Retinal pigment epithelial cell (primary cell): ENCODE results near the gene SAMD8.

ENCODE experiments used
- DNase-seq: peaks from one replicate; pipeline ENCODE4 v3.0.0-alpha.2; 2010; ENCODE audit warnings: low read depth
- H3K4me3 ChIP-seq: 2 replicates; pipeline ENCODE4 v1.5.1; 2011; ENCODE audit warnings: mild to moderate bottlenecking, low read length, control low read depth, moderate library complexity
- TF ChIP-seq, protein P1 (sequence below): conservative IDR thresholded peaks from 2 replicates; pipeline ENCODE4 v1.5.1; 2011; ENCODE audit warnings: low read depth, low read length, control low read depth, inconsistent platforms

The SAMD8 gene

DNA sequence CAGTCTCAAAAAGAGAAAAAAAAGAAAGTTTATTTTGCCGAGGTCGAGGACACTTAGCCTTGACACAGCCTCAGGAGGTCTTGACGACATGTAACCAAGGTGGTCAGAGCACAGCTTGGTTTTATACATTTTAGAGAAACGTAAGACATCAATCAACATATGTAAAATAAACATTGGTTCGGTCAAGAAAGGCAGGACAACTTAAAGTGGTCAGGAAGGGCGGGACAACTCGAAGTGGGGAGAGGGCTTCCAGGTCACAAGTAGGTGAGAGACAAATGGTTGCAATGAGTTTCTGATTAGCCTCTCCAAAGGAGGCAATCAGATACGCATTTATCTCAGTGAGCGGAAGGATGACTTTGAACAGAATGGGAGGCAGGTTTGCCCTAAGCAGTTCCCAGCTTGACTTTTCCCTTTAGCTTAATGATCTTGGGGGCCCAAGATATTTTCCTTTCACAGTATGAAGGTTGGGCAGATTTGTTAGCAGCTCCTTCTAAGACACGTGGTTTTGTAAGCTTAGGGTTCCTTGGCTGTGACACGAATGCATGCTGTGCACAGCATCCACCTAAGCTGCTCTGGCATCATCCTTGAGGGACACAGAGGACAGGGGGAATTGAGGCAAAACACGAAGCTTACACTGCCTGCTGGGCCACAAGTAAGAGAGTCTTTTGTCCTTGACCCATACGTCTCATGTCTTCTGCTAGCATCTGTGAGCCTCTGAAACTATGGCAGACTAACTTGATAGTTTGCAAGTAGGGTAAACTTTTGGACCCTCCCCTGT, 95.8 kb downstream of the SAMD8 start:
- H3K4me3 ChIP-seq = no peak overlapping the region
- DNase-seq = no peak
- TF ChIP-seq, protein P1, sequence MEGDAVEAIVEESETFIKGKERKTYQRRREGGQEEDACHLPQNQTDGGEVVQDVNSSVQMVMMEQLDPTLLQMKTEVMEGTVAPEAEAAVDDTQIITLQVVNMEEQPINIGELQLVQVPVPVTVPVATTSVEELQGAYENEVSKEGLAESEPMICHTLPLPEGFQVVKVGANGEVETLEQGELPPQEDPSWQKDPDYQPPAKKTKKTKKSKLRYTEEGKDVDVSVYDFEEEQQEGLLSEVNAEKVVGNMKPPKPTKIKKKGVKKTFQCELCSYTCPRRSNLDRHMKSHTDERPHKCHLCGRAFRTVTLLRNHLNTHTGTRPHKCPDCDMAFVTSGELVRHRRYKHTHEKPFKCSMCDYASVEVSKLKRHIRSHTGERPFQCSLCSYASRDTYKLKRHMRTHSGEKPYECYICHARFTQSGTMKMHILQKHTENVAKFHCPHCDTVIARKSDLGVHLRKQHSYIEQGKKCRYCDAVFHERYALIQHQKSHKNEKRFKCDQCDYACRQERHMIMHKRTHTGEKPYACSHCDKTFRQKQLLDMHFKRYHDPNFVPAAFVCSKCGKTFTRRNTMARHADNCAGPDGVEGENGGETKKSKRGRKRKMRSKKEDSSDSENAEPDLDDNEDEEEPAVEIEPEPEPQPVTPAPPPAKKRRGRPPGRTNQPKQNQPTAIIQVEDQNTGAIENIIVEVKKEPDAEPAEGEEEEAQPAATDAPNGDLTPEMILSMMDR = no peak

DNA sequence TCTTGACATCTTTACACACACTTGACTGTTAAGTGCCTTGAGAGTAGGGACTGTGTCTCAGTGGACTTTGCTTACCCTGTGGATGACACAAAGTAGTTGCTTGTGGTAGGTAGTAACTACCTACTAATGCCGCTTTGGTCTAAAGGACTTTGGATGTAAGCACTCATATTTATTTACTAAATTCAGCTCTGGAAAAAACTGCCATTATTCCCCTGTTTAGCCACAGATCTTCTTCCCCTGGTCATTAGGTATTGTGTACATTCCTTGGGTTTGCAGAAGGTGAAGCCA, 96.3 kb downstream of the SAMD8 start:
- no peak for DNase-seq
- no peak overlapping the region for H3K4me3 ChIP-seq
- TF ChIP-seq, protein P1 = no peak

DNA sequence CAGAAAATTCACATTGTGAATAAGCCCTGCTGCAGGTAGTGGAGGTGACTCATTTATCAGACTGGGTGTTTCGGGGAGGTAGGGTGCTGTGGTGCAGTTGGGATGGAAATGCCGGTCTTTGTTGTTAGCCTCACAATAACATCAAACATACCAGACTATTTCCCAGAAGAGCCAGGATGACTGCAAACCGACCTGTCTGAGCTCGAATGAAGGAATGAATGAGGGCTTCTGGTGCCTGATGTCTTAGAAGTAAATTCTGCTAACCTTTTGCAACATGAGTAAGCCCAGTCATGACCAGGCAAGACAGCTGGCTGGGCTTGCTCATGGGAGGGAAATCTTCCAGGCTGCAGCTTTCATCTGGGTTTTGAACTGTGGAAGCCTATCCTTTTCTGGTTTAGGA, 96.7 kb downstream of the SAMD8 start:
- no peak overlapping the region for H3K4me3 ChIP-seq
- TF ChIP-seq, protein P1 = no peak
- DNase-seq = no peak

DNA sequence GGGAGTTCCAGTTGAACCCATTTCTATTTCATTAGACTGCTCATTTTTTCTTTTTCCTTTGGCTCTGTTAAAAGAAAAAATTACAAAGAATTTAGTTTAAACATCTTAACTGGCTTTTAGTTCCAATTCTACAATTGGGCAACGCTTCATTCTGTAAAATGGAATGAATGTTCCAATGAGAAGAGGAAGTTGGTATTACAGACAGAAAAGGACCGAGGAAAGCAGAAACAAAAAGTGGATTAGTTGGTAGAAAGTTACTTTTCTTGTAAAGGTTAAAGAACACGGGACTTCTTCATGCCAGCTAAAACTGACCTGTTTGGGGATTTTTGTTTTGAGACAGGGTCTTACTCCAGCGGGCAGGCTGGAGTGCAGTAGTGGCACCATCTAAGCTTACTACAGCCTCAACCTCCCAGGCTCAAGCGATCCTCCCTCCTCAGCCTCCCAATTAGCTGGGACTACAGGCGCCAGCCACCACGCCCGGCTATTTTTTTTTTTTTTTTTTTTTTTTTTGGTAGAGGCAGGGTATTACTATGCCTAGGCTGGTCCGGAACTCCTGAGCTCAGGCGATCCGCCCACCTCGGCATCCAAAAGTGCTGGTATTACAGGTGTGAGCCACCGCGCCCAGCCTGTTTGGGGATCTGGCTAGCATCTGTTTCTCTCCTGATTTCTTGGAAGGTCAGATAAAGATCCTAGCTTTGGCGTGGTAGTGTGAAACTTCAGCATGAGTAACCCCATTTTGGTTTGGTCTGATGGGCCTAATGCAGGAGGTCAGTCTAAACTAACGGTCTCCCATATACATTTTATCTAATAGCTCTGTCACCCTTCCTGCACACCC, 97.8 kb downstream of the SAMD8 start:
- TF ChIP-seq, protein P1 = no peak
- DNase-seq = no peak
- peak overlapping the region; percentile 96 for H3K4me3 ChIP-seq

DNA sequence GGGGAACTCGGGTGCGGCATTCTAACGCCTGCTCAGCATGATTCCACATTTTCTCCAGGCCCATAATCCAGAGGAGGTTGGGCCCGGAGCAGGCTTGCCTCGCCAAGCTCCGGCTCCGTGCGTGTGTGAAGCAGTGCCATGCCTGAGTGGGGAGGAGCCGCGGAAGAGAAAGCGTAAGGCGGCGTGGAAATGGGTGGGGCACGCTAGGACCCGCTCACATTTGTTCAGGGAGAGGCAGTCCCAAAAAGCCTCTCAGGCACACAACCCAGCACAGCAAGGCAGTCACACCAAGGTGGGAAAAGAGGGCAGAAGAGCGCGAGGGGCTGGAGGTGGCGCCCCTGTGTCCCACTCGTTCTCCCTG, 98.4 kb downstream of the SAMD8 start:
- H3K4me3 ChIP-seq = peak overlapping the region; percentile 96
- TF ChIP-seq, protein P1 = no peak
- DNase-seq = peak; percentile 26

DNA sequence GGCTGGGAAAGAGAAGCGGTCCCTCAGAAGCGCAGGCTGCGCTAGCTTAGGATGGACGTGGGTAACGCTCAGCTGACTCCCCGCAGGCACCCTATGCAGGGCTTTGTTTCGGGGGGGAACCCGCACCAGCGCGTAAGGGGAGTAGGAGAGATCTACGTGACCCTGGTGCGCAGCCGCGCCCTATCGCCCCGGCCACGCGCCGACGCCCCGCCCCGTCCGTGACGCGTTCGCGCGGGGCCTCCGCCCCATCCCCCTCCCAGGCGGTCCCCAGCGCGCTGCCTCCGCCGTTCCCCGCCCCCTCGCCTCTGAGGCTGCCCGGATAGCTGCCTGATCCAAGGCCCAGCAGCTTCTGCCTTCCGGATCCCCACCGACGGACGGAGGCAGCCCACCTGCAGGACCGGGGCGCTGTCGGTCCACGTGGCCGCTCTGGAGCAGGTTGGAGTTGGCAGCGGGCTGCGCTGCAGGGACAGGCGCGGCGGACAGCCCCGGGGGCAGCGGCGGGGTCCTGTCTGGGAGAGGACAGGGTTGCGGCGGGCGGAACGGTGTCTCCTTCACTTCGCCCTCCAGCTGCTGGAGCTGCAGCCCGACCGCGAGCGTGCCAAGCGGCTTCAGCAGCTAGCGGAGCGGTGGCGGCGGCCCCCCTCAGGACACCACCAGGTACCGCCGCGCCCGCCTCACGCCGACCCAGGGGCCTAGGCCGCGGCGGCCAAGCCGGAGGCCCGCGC, 99.0 kb downstream of the SAMD8 start, which contains the start of gene VDAC2:
TSS of gene VDAC2 (plus strand) at position 515 of the 725 bp plus-strand sequence. CDS start 363 bp downstream, outside the sequence.
- DNase-seq = no peak
- TF ChIP-seq, protein P1 = no peak
- H3K4me3 ChIP-seq = peak within 1 kb of the TSS; percentile 96
